ENCODE results near the gene RAB3GAP1.

DNA sequence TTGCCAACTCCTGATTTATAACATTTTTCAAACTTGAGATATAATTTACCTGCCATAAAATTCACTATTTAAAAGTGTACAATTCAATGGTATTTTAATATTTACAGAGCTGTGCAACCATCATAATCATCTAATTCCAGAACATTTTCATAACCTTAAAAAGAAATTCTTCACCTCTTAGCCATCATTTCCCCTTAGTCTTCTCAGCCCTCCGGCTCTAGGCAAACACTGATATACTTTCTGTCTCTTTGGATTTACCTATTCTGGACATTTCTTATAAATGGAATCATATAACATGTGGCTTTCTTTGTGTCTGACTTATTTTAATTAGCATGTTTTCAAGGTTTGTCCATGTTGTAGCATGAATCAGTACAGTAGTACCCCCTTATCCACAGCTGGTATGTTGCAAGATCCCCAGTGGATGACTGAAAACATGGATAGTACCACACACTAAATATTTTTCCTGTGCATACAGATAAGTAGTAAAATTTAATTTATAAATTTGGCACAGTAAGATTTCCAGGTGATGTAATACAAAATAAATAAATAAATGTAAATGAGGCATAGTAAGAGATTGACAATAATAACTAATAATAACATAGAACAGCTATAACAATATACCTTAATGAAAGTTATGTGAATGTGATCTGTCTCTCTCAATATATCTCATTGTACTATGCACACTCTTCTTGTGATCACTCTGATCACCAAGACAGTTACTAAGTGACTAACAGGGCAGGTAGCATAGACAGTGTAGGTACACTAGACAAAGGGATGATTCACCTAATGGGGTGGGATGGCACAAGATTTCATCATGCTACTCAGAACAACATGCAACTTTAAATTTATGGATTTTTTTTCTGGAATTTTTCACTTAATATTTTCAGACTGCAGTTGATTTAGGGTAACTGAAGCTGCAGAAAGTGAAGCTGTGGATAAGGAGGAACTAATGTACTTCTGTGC lies 73.1 kb downstream of the RAB3GAP1 start:
- TF ChIP-seq, protein P1, sequence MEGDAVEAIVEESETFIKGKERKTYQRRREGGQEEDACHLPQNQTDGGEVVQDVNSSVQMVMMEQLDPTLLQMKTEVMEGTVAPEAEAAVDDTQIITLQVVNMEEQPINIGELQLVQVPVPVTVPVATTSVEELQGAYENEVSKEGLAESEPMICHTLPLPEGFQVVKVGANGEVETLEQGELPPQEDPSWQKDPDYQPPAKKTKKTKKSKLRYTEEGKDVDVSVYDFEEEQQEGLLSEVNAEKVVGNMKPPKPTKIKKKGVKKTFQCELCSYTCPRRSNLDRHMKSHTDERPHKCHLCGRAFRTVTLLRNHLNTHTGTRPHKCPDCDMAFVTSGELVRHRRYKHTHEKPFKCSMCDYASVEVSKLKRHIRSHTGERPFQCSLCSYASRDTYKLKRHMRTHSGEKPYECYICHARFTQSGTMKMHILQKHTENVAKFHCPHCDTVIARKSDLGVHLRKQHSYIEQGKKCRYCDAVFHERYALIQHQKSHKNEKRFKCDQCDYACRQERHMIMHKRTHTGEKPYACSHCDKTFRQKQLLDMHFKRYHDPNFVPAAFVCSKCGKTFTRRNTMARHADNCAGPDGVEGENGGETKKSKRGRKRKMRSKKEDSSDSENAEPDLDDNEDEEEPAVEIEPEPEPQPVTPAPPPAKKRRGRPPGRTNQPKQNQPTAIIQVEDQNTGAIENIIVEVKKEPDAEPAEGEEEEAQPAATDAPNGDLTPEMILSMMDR (IDR thresholded peaks at IDR 0.05; ENCODE audit: low read depth, low read length): no peak
- TF ChIP-seq POLR2A (IDR thresholded peaks at IDR 0.05; ENCODE audit: extremely low read depth, insufficient read length) (no peak), MYC (IDR thresholded peaks at IDR 0.05; ENCODE audit: low read depth, low read length) (no peak)
- TF ChIP-seq, protein P2, sequence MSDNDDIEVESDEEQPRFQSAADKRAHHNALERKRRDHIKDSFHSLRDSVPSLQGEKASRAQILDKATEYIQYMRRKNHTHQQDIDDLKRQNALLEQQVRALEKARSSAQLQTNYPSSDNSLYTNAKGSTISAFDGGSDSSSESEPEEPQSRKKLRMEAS (IDR thresholded peaks at IDR 0.05; ENCODE audit: low read depth, low read length): no peak

Measured in NB4 (cell line).